ACC112 (cell line): ENCODE measurements around the gene PLCG1.

Experiments
- H2AFZ ChIP-seq: fragments of 200-600 bp; sonication (generic); one replicate; pipeline ENCODE4 v1.6.0; 2017; ENCODE audit warnings: antibody characterized with exemption, low read length; ENCODE audit not compliant: unreplicated experiment
- H3K27ac ChIP-seq: fragments of 200-600 bp; sonication (generic); 2 replicates; pipeline ENCODE4 v1.5.1; 2014; ENCODE audit warnings: low read depth, mild to moderate bottlenecking, antibody characterized with exemption, low read length, moderate library complexity
- H3K27me3 ChIP-seq: fragments of 200-600 bp; sonication (generic); 2 replicates; pipeline ENCODE4 v1.6.1; 2014; ENCODE audit warnings: mild to moderate bottlenecking, antibody characterized with exemption, low read length, moderate library complexity, mixed read lengths; ENCODE audit not compliant: insufficient read depth
- H3K36me3 ChIP-seq: fragments of 200-600 bp; sonication (generic); 2 replicates; pipeline ENCODE4 v1.6.1; 2016; ENCODE audit warnings: mild to moderate bottlenecking, antibody characterized with exemption, low read length, moderate library complexity, mixed read lengths; ENCODE audit not compliant: insufficient read depth
- H3K4me1 ChIP-seq: fragments of 200-600 bp; sonication (generic); one replicate; pipeline ENCODE4 v1.6.1; 2016; ENCODE audit warnings: low read length, mixed read lengths; ENCODE audit not compliant: insufficient read depth, unreplicated experiment, control insufficient read depth
- H3K4me3 ChIP-seq: fragments of 200-600 bp; sonication (generic); 2 replicates; pipeline ENCODE4 v1.5.1; 2014; ENCODE audit warnings: mild to moderate bottlenecking, low read depth, low read length
- H3K79me2 ChIP-seq: fragments of 200-600 bp; sonication (generic); one replicate; pipeline ENCODE4 v1.6.0; 2016; ENCODE audit warnings: low read length; ENCODE audit not compliant: control insufficient read depth, unreplicated experiment, insufficient read depth

Gene PLCG1

DNA sequence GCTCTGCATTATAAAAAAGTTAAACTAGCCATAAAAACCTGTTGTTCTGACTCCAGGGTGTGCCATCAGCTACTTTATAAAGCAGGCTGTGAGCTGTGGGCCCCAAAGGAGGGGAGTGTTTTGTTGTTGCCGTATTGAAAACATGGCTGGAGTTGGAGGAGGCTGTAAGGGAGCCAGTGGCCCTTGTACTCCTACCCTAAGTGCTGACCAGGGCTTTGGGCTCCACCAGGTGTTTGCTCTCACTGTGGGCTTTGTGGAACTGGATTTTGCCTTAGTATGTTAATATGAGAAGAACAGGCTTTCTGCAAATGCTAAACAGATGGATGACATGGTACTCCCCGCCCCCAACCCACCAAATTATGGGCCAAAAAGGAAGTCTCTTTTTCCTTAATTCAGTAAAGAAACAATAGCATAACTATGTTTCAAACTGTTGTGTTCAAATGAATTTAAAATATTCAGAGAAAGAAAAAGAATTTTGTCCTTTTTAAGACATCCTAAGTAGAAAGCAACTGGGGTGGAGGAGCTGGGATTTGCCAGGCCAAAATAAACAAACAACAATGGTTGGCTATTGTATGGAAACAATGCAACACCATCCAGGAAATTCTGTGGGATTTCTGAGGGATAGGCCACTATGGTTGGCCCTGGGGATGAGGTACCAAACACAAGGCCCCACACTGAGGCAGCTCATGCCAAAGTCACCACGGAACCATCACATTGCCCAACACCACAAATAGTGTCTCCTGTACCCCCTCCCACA is 63.3 kb downstream of the PLCG1 start:
- H3K4me1 ChIP-seq, result no peaks in the 10 kb centered on the region
- H3K27me3 ChIP-seq, result no peaks in the 10 kb centered on the region
- H3K4me3 ChIP-seq, result no peak overlapping the region
- peaks cover 57% of the 10 kb centered on the region for H3K36me3 ChIP-seq
- H2AFZ ChIP-seq, result no peak overlapping the region
- H3K27ac ChIP-seq, result no peak overlapping the region
- peaks cover 10% of the 10 kb centered on the region for H3K79me2 ChIP-seq

DNA sequence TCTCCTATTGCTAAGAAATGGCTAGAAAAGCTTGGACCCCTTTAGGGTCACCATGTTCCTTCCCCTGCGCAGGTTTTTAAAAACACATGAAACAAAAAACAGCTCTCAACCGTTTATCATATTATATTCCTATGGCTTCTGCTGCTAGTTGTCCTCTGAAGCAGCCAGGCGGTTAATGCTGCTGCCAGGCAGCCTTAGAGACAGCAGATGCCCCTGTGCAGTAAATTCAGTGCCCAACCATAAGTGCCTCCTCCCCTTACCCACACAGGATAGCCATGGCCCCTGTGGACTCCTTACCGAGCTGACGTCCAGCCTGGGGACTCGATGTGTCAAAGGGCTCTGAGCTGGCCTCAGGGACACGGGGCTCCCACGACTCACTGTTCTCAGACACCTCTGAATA is 64.4 kb downstream of the PLCG1 start:
- no peak overlapping the region for H3K27ac ChIP-seq

GRCh38 chr20:41202426-41202825 is 65.1 kb downstream of the PLCG1 start:
- Histone ChIP-seq H3K27ac (no peak overlapping the region), H3K36me3 (peaks cover 49% of the 10 kb centered on the region), H3K79me2 (peaks cover 10% of the 10 kb centered on the region), H3K4me3 (no peak overlapping the region), H3K27me3 (no peaks in the 10 kb centered on the region), H2AFZ (no peak overlapping the region), H3K4me1 (no peaks in the 10 kb centered on the region)

More for the DNA sequence above, 64.4 kb downstream of the PLCG1 start:
- no peak overlapping the region for H2AFZ ChIP-seq
- no peaks in the 10 kb centered on the region for H3K27me3 ChIP-seq
- H3K4me3 ChIP-seq, result no peak overlapping the region
- peaks cover 10% of the 10 kb centered on the region for H3K79me2 ChIP-seq
- H3K36me3 ChIP-seq, result peaks cover 50% of the 10 kb centered on the region
- no peaks in the 10 kb centered on the region for H3K4me1 ChIP-seq

- H3K27ac ChIP-seq, result no peak overlapping the region
- H3K4me1 ChIP-seq, result no peaks in the 10 kb centered on the region
- no peak overlapping the region for H3K4me3 ChIP-seq
- no peak overlapping the region for H2AFZ ChIP-seq
- peaks cover 46% of the 10 kb centered on the region for H3K36me3 ChIP-seq
- H3K79me2 ChIP-seq, result peaks cover 10% of the 10 kb centered on the region
- no peaks in the 10 kb centered on the region for H3K27me3 ChIP-seq
Observed at GRCh38 chr20:41203660-41204059, 66.3 kb downstream of the PLCG1 start.

DNA sequence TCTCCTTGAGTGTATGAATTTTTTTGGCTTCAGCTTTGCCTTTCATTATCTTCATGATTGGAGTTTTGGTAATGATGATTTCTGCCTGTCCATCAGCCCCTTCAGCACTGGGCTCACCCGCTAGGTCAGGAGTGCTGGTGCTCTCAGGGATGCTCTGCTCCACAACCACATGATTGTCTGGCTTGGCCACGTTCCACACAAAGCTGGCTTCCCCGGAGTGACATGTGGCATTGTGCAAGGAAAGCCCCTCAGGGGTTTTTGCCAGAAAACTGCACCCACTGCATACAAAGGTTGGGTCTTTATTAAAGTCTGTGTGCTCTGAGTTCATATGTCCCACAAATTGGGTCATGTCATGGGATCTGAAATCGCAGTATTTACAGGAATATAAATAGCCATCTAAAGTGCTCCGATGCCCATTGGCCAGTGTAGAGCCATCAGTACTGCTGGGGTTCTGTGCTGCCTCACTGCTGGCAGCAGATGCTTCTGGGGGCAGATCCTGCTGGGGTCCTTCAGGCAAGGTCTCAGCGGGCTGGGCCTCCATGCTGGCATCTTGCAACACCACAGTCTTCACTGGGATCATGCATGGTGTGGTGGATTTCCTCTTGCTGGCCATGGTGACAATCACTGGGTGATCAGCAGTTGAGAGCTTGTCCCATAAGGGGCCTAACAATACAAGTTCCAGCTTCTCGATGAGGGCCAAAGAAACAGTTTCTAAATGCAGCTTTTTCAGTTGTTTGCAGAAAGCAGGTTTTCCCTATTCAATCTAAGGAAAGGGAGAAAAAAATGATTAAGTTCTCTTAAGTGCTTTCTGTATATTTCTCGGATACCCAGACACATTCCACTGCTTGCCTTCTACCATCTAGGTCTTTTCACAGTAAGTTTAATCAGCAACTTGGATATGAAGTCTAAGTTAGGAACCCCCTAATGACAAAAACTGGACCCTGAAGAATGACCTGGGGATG is 67.2 kb downstream of the PLCG1 start:
- Histone ChIP-seq H3K4me1 (no peaks in the 10 kb centered on the region), H3K4me3 (no peak overlapping the region), H3K27me3 (no peaks in the 10 kb centered on the region), H3K36me3 (peaks cover 38% of the 10 kb centered on the region), H3K27ac (no peak overlapping the region), H2AFZ (no peak overlapping the region), H3K79me2 (peaks cover 10% of the 10 kb centered on the region)

DNA sequence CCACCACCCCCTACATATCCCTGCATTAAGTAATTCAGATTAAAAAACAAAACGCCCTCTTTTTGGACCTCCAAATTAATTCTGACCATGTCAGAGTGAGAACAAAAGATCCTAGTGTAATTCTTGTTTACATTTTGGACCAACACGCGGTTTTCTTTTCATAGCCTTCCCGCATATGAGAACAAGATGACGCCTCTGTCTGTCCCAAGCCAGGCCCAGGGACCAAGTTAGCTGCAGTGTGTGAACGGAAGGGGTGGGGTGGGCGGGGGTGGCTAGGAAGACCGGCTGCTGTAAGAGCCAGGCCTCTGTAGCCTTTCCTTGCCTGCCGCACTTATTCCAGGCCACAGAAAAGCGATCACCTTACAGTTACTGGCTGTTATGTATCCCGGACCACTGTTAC is 68.0 kb downstream of the PLCG1 start:
- peaks cover 38% of the 10 kb centered on the region; the same call in 1 of the 2 replicates for H3K36me3 ChIP-seq
- H3K4me1 ChIP-seq, result no peaks in the 10 kb centered on the region
- H2AFZ ChIP-seq, result no peak overlapping the region
- no peaks in the 10 kb centered on the region for H3K27me3 ChIP-seq
- no peak overlapping the region for H3K4me3 ChIP-seq
- no peak overlapping the region for H3K27ac ChIP-seq
- peaks cover 10% of the 10 kb centered on the region for H3K79me2 ChIP-seq

GRCh38 chr20:41213150-41213820 is 75.9 kb downstream of the PLCG1 start:
- H2AFZ ChIP-seq, result no peak overlapping the region
- no peaks in the 10 kb centered on the region for H3K36me3 ChIP-seq
- H3K4me1 ChIP-seq, result peaks cover 11% of the 10 kb centered on the region
- H3K4me3 ChIP-seq, result no peak overlapping the region
- no peaks in the 10 kb centered on the region for H3K27me3 ChIP-seq
- peaks cover 22% of the 10 kb centered on the region for H3K79me2 ChIP-seq
- no peak overlapping the region for H3K27ac ChIP-seq

DNA sequence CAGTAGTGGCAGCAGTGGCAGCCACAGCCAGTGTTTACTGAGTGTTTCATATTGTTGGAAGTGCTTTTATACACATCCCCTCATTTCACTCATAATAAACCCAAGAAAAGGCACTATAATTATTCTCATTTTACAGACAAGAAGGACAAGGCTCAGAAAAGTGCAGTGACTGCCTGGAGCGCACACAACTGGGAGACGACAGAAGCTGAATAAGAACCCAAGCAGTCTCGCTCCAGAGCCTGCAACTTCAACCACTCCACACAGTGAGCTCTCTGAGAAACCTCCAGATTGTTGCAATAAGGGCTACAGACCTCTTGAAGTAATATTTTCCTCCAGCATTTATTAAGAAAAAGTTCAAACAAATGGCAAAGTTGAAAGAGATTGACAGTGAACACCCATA is 76.9 kb downstream of the PLCG1 start:
- Histone ChIP-seq H3K27ac (no peak overlapping the region), H3K4me1 (peaks cover 15% of the 10 kb centered on the region)

GRCh38 chr20:41214666-41215065 is 77.3 kb downstream of the PLCG1 start:
- no peak overlapping the region for H2AFZ ChIP-seq
- no peak overlapping the region for H3K4me3 ChIP-seq
- no peak overlapping the region for H3K27ac ChIP-seq
- no peaks in the 10 kb centered on the region for H3K27me3 ChIP-seq
- peaks cover 15% of the 10 kb centered on the region for H3K4me1 ChIP-seq
- peaks cover 28% of the 10 kb centered on the region for H3K79me2 ChIP-seq
- peaks cover 2% of the 10 kb centered on the region; the same call in 1 of the 2 replicates for H3K36me3 ChIP-seq

More for the DNA sequence above, 76.9 kb downstream of the PLCG1 start:
- Histone ChIP-seq H3K4me3 (no peak overlapping the region), H3K79me2 (peaks cover 25% of the 10 kb centered on the region), H2AFZ (no peak overlapping the region), H3K27me3 (no peaks in the 10 kb centered on the region), H3K36me3 (no peaks in the 10 kb centered on the region)

DNA sequence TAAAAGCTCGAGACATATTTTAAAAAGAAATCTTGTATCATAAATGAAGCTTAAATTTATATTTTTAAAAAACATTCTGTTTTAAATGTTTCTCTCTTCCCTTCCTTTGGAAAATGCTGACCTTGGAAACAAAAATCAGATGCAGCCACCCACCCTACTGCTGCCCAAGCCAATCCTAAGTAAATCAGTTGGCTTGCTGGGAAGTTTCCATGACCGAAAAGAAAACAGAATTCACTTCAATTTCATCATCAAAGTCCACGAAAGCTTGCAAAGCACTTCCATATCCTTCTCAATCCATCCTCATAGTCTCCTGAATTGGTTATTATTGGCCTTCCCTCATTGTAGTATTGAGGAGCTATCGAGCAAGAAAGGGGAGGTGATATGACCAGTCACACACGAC is 80.1 kb downstream of the PLCG1 start:
- H3K4me1 ChIP-seq, result peaks cover 15% of the 10 kb centered on the region
- H2AFZ ChIP-seq, result no peak overlapping the region
- no peaks in the 10 kb centered on the region for H3K27me3 ChIP-seq
- H3K36me3 ChIP-seq, result peaks cover 7% of the 10 kb centered on the region; the same call in 1 of the 2 replicates
- H3K4me3 ChIP-seq, result no peak overlapping the region
- no peak overlapping the region for H3K27ac ChIP-seq
- H3K79me2 ChIP-seq, result peaks cover 20% of the 10 kb centered on the region
